ENCODE results near the gene EVPL.
A peak's percentile ranks its signal among the peaks of the same experiment; 100 is the strongest.

EVPL gene

GRCh38 chr17:76018801-76019200 lies 8.3 kb downstream of the EVPL start:
- H3K27ac ChIP-seq, result peak overlapping the region; percentile 11; the same call in 1 of the 2 replicates
- DNase-seq (ENCODE audit: low spot score), result no peak
- ChIA-PET POLR2A (ENCODE audit: low non-redundant PET) (no interaction called here), CTCF (interaction anchor here (1.7 kb wide), 1 partner anchor 261 kb away, joined by 9 read pairs; no protein-coding TSS in a partner anchor)
- no peak for TF ChIP-seq CTCF (conservative IDR thresholded peaks at IDR 0.05; ENCODE audit: low read depth)

GRCh38 chr17:76018340-76018680 lies 8.8 kb downstream of the EVPL start:
- ChIA-PET POLR2A (ENCODE audit: low non-redundant PET) (no interaction called here), CTCF (interaction anchor here (1.0 kb wide), 1 partner anchor 262 kb away, joined by 3 read pairs; no protein-coding TSS in a partner anchor)
- TF ChIP-seq CTCF (conservative IDR thresholded peaks at IDR 0.05; ENCODE audit: low read depth), result no peak
- no peak overlapping the region for H3K27ac ChIP-seq
- DNase-seq (ENCODE audit: low spot score), result no peak

GRCh38 chr17:76017481-76018339 lies 9.4 kb downstream of the EVPL start:
- ChIA-PET CTCF (interaction anchor here (1.0 kb wide), 1 partner anchor 262 kb away, joined by 3 read pairs; no protein-coding TSS in a partner anchor), POLR2A (ENCODE audit: low non-redundant PET) (no interaction called here)
- no peak for TF ChIP-seq CTCF (conservative IDR thresholded peaks at IDR 0.05; ENCODE audit: low read depth)
- H3K27ac ChIP-seq, result 0 out of 2 replicates have a peak overlapping the region, but pooled peaks have one; percentile 2
- no peak for DNase-seq (ENCODE audit: low spot score)

- no peak for DNase-seq (ENCODE audit: low spot score)
- no peak for TF ChIP-seq CTCF (conservative IDR thresholded peaks at IDR 0.05; ENCODE audit: low read depth)
- ChIA-PET POLR2A (ENCODE audit: low non-redundant PET) (no interaction called here), CTCF (interaction anchor here (0.6 to 1.6 kb wide), 11 partner anchors 10 to 399 kb away, joined by 3 to 20 read pairs (median 5); no protein-coding TSS in a partner anchor)
- no peak overlapping the region for H3K27ac ChIP-seq
Observed at GRCh38 chr17:76014925-76015261, 12.2 kb downstream of the EVPL start.

GRCh38 chr17:76014100-76014924 lies 12.8 kb downstream of the EVPL start:
- CTCF ChIA-PET, result interaction anchor here (0.6 to 1.6 kb wide), 20 partner anchors 9 to 1216 kb away, joined by 3 to 20 read pairs (median 4); no protein-coding TSS in a partner anchor
- H3K27ac ChIP-seq, result peak overlapping the region; percentile 6
- POLR2A ChIA-PET (ENCODE audit: low non-redundant PET), result no interaction called here
- peak; percentile 71 for DNase-seq (ENCODE audit: low spot score)
- peak; percentile 98 for TF ChIP-seq CTCF (conservative IDR thresholded peaks at IDR 0.05; ENCODE audit: low read depth)

GRCh38 chr17:76013377-76013932 lies 13.7 kb downstream of the EVPL start:
- H3K27ac ChIP-seq, result peak overlapping the region; percentile 6; the same call in 1 of the 2 replicates
- ChIA-PET CTCF (interaction anchor here (0.6 to 1.8 kb wide), 11 partner anchors 10 to 1215 kb away, joined by 3 to 20 read pairs (median 4); partner anchors contain the start of gene CDK3), POLR2A (ENCODE audit: low non-redundant PET) (no interaction called here)
- no peak for DNase-seq (ENCODE audit: low spot score)
- TF ChIP-seq CTCF (conservative IDR thresholded peaks at IDR 0.05; ENCODE audit: low read depth), result no peak
